Karpas-422 (cell line): ENCODE measurements around the gene VENTX. TPM values are rescaled to one million over a fixed set of nuclear protein-coding genes. Genes with fewer than 3 reads are reported as not detected.

Experiments used
- DNase-seq: peaks from one replicate; pipeline ENCODE4 v3.0.0-alpha.2; 2015
- H2AFZ ChIP-seq: fragments of 200-600 bp; sonication (generic); 2 replicates; pipeline ENCODE4 v1.6.1; 2014; ENCODE audit warnings: antibody characterized with exemption, low read length, mixed read lengths
- H3K27ac ChIP-seq: fragments of 200-600 bp; sonication (generic); 2 replicates; pipeline ENCODE4 v1.5.1; 2014; ENCODE audit warnings: mild to moderate bottlenecking, low read length, moderate library complexity
- H3K27me3 ChIP-seq: fragments of 200-600 bp; sonication (generic); 2 replicates; pipeline ENCODE4 v1.6.1; 2014; ENCODE audit warnings: low read length, mixed read lengths
- H3K36me3 ChIP-seq: fragments of 200-600 bp; sonication (generic); 2 replicates; pipeline ENCODE4 v1.6.1; 2014; ENCODE audit warnings: low read length, mixed read lengths; ENCODE audit not compliant: insufficient read depth
- H3K4me1 ChIP-seq: fragments of 200-600 bp; sonication (generic); 2 replicates; pipeline ENCODE4 v1.6.1; 2014; ENCODE audit warnings: mild to moderate bottlenecking, low read length, mixed read lengths
- H3K4me2 ChIP-seq: fragments of 200-600 bp; sonication (generic); 2 replicates; pipeline ENCODE4 v1.6.1; 2014; ENCODE audit warnings: low read length, low read depth, mild to moderate bottlenecking; ENCODE audit not compliant: poor library complexity, severe bottlenecking
- H3K4me3 ChIP-seq: fragments of 200-600 bp; sonication (generic); 2 replicates; pipeline ENCODE4 v1.5.1; 2014; ENCODE audit warnings: mild to moderate bottlenecking, antibody characterized with exemption, low read length, mixed read lengths
- H3K79me2 ChIP-seq: fragments of 200-600 bp; sonication (generic); 2 replicates; pipeline ENCODE4 v1.6.1; 2014; ENCODE audit warnings: mild to moderate bottlenecking, low read length, mixed read lengths
- H3K9ac ChIP-seq: fragments of 200-600 bp; sonication (generic); 2 replicates; pipeline ENCODE4 v1.6.0; 2014; ENCODE audit warnings: low read length
- H3K9me2 ChIP-seq: fragments of 200-600 bp; sonication (generic), shearing (Covaris generic); replicated peaks from 2 replicates; pipeline ENCODE4 v1.6.0; 2014; ENCODE audit warnings: mild to moderate bottlenecking, low read length, moderate library complexity; ENCODE audit not compliant: insufficient read depth
- H3K9me3 ChIP-seq: fragments of 300-700, 200-600 bp; sonication (generic); 2 replicates; pipeline ENCODE4 v1.6.1; 2014; ENCODE audit warnings: low read length, mixed read lengths
- H4K20me1 ChIP-seq: fragments of 200-600 bp; sonication (generic); 2 replicates; pipeline ENCODE4 v1.6.1; 2014; ENCODE audit warnings: mild to moderate bottlenecking, antibody characterized with exemption, low read length, low read depth; ENCODE audit not compliant: insufficient read depth
- total RNA-seq: library from RNA; depleted of rRNA; stranded (reverse); fragments of >200 nt; shearing (Covaris generic); gene quantifications from 2 replicates; pipeline ENCODE4 v1.2.3, GENCODE V29; 2014; ENCODE audit warnings: low replicate concordance

The VENTX gene
- total RNA-seq, 1 experiment from 2014 or later: not detected

DNA sequence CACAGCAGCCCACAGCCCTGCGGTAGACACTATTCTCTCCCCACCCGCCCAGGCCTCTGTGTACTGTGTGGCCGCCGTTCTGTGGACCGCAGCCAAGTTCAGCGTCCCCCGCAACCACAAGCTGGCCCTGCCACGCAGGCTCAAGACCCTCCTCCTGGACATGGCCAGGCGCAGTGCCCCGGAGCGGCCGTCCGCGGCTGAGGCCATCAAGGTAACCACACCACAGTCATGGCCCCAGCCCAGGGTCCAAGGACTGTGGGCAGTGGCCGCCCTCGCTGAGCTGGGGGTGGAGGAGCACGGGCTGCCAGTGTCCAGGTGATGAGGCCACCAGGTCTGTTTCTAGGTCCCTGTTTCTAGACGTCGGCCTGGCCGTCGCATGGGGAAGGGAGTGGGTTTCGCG lies 42.0 kb upstream of the VENTX start:
- no peak overlapping the region for H2AFZ ChIP-seq
- H3K27me3 ChIP-seq: no peaks in the 10 kb centered on the region
- DNase-seq: no peak
- H3K27ac ChIP-seq: no peak overlapping the region
- H3K9ac ChIP-seq: no peak overlapping the region
- no peaks in the 10 kb centered on the region for H3K36me3 ChIP-seq
- H3K4me2 ChIP-seq: no peak overlapping the region
- H3K9me2 ChIP-seq: no peaks in the 10 kb centered on the region
- H4K20me1 ChIP-seq: no peaks in the 10 kb centered on the region
- no peak overlapping the region for H3K4me3 ChIP-seq
- H3K4me1 ChIP-seq: no peaks in the 10 kb centered on the region
- no peaks in the 10 kb centered on the region for H3K9me3 ChIP-seq
- no peaks in the 10 kb centered on the region for H3K79me2 ChIP-seq

DNA sequence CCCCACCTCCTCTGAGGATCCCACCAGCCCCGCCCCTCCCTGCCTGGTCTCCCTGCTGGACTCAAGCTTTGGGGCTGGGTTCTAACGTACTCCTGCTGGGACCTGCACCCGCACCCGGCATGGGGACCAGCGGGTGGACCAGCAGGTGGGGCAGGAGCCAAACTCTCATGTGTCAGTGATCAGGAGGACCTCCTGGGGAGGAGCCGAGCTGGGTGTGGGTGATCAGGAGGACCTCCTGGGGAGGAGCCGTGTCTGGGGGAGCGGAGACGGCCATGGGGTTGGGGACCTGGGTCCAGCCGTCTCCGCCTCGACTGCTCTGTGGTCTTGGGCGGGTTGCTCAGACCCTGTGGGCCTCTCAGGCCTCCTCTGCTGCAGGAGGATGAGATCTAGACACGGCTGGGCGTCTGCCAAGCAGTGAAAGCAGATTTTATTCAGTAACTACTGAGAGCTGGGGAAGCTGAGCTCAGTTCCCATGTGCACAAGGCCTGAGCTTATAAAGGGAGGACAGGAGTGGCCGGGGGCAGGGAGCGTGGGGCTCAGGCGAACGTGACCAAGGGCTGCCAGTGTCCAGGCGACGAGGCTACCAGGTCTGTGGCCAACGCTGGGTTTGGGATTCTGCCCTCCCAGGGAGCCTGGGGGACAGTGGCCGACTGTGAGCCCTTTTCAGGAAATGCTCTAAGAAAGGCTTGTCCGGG lies 41.3 kb upstream of the VENTX start:
- Histone ChIP-seq H3K27ac (no peak overlapping the region), H3K79me2 (no peaks in the 10 kb centered on the region), H3K4me1 (no peaks in the 10 kb centered on the region), H3K9me2 (no peaks in the 10 kb centered on the region), H2AFZ (no peak overlapping the region), H4K20me1 (no peaks in the 10 kb centered on the region), H3K27me3 (no peaks in the 10 kb centered on the region), H3K36me3 (no peaks in the 10 kb centered on the region), H3K4me3 (no peak overlapping the region), H3K9ac (no peak overlapping the region), H3K9me3 (no peaks in the 10 kb centered on the region), H3K4me2 (no peak overlapping the region)
- no peak for DNase-seq

DNA sequence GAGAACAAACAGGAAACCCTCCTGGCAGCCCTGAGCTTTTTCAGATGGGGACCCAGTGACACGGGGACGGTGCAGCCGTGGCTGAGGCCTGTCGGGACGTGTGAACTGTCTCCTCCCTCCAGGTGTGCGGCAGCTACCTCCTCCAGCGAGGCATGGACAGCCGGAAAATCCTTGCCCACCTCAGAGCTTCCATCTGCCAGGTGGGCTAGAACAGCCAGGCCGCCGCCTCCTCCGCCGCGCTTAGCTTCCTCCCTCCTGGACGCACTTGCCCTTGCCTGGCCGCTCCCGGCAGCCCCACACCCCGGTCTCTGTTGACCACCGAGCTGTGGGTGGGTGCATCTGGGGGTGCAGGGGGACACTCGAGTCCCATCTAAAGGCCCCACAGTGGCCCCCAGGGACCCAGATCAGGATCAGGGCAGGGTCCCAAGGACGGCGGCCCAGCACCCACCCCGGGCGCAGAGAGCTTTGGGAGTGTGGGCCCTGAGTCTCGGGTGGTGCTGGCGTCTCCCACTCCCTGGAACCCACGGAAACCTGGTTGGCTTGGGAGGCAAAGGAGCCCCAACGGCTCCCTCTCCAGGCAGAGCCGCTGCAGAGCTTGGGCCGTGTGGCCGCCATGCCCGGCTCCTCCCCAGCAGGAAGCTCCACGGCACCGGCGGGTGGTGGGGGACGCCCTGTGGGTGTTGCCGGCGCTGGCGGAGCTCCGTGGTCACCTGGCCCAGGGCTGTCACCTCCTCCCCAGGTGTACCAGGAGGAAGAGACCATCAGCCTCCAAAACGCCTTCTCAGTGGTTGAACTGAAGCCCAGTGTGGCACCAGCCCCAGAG lies 40.5 kb upstream of the VENTX start:
- H3K27me3 ChIP-seq: no peaks in the 10 kb centered on the region
- H3K4me1 ChIP-seq: no peaks in the 10 kb centered on the region
- H3K4me3 ChIP-seq: no peak overlapping the region
- H3K9ac ChIP-seq: no peak overlapping the region
- no peak overlapping the region for H3K27ac ChIP-seq
- no peak overlapping the region for H3K4me2 ChIP-seq
- H2AFZ ChIP-seq: no peak overlapping the region
- no peaks in the 10 kb centered on the region for H3K79me2 ChIP-seq
- H3K9me2 ChIP-seq: no peaks in the 10 kb centered on the region
- H4K20me1 ChIP-seq: no peaks in the 10 kb centered on the region
- H3K9me3 ChIP-seq: no peaks in the 10 kb centered on the region
- DNase-seq: no peak
- H3K36me3 ChIP-seq: no peaks in the 10 kb centered on the region

DNA sequence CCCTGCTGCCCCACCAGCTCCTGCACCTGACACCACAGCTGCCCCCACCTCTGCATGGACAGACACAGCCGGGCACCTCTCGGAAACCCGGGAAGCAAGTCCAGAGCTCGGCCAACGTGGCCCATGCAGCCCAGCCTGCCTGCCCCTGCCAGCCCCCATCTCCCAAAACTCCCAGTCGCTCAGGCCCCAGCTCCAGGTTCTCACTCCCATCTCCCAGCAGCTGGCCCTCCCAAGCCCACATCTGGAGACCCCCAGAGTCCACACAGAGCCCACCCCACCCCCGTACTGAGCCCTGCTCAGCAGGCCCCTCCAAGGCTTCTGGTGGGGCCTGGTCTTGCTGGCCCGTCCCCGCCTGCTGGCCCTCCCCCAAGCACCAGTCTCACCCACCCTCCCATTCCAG lies 39.9 kb upstream of the VENTX start:
- Histone ChIP-seq H3K9ac (no peak overlapping the region), H3K4me1 (no peaks in the 10 kb centered on the region), H3K4me3 (no peak overlapping the region), H3K9me3 (no peaks in the 10 kb centered on the region), H3K27ac (no peak overlapping the region), H3K79me2 (no peaks in the 10 kb centered on the region), H3K9me2 (no peaks in the 10 kb centered on the region), H4K20me1 (no peaks in the 10 kb centered on the region), H3K36me3 (no peaks in the 10 kb centered on the region), H3K4me2 (no peak overlapping the region), H2AFZ (no peak overlapping the region), H3K27me3 (no peaks in the 10 kb centered on the region)
- DNase-seq: no peak

DNA sequence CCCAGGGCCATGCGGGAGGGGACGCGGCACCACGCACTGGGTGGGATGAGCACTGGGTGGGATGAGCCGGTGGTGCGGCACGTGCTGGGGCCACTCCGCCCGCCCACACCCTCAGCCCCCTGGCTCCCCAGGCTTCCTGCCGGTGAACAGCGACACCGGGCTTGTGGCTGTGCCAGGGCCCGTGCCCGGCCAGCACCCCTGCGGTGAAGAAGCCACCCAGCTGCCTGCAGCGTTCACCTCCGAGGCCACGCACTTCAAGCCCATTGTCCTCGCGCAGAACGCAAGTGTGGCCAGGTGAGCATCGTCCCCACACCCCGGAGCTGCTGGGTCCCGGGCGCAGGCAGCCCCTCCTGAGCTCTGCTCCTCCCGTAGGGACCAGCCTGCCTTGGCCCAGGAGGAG lies 39.4 kb upstream of the VENTX start:
- Histone ChIP-seq H3K79me2 (no peaks in the 10 kb centered on the region), H3K9ac (no peak overlapping the region)

DNA sequence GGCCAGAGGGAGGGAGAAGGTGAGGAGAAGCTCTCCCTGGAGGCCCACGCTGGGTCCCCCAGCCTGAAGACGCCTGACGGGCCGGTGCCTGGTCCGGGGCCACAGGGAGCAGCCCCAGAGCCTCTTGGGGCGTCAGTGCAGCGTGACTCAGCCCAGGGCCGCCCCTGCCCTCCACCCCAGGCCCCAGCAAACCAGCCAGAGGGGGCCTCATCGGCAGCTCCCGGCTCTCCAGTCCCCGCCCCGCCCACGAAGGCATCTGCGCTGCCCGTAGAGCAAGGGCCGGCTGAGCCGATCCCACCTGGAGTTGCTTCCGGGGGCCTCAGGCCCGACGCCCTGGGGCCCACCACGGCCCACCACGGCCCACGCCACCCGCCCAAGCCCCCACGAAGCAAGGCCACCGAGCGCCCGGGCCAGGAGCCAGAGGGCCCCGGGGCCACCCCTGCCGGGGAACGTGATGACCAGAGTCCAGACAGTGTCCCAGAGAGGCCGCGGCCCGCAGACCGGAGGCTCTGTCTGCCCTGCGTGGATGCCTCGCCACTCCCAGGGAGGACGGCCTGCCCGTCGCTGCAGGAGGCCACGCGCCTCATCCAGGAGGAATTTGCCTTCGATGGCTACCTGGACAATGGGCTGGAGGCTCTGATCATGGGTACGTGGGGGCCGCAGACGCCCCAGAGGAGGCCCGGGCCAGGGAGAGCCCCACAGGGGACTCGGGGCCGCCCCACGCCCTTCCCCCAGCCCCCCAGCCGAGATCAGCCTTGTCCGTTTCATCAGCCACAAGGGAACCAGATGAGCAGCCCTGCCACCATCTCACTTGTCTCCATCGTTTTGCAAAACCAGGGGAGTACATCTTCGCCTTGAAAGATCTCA lies 38.8 kb upstream of the VENTX start:
- H3K9me2 ChIP-seq: no peaks in the 10 kb centered on the region
- H3K9ac ChIP-seq: no peak overlapping the region
- H2AFZ ChIP-seq: no peak overlapping the region
- no peaks in the 10 kb centered on the region for H3K36me3 ChIP-seq
- H3K79me2 ChIP-seq: no peaks in the 10 kb centered on the region
- no peaks in the 10 kb centered on the region for H3K9me3 ChIP-seq
- H3K27me3 ChIP-seq: no peaks in the 10 kb centered on the region
- no peak for DNase-seq
- no peak overlapping the region for H3K27ac ChIP-seq
- H3K4me3 ChIP-seq: no peak overlapping the region
- no peaks in the 10 kb centered on the region for H4K20me1 ChIP-seq
- H3K4me1 ChIP-seq: no peaks in the 10 kb centered on the region
- H3K4me2 ChIP-seq: no peak overlapping the region

More for the DNA sequence above, 39.4 kb upstream of the VENTX start:
- Histone ChIP-seq H3K9me2 (no peaks in the 10 kb centered on the region), H3K9me3 (no peaks in the 10 kb centered on the region), H3K27me3 (no peaks in the 10 kb centered on the region), H3K4me1 (no peaks in the 10 kb centered on the region), H3K27ac (no peak overlapping the region), H2AFZ (no peak overlapping the region), H3K4me2 (no peak overlapping the region), H3K36me3 (no peaks in the 10 kb centered on the region), H3K4me3 (no peak overlapping the region), H4K20me1 (no peaks in the 10 kb centered on the region)
- DNase-seq: no peak

DNA sequence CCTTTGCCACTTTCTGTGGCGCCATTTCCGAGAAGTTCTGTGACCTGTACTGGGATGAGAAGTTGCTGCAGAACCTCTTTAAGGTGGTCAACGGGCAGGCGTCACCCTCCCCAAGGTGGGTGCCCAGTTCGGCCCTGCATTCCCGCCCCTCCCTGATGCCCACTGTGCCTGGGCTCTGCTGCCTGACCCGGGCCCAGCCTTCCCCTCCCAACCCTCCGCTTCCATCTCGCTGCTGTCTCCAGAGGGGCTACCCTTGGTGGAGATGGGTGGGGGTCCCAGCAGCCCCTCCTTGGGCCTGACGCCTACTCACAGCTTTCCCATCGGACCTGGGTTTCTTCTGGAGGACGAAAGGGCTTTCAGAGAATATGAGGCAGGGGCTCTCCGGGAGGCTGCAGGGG lies 38.2 kb upstream of the VENTX start:
- no peak overlapping the region for H3K9ac ChIP-seq
- H3K36me3 ChIP-seq: no peaks in the 10 kb centered on the region
- no peak overlapping the region for H2AFZ ChIP-seq
- no peak overlapping the region for H3K4me3 ChIP-seq
- H3K4me2 ChIP-seq: no peak overlapping the region
- no peak for DNase-seq
- no peak overlapping the region for H3K27ac ChIP-seq
- no peaks in the 10 kb centered on the region for H4K20me1 ChIP-seq
- H3K79me2 ChIP-seq: no peaks in the 10 kb centered on the region
- no peaks in the 10 kb centered on the region for H3K9me3 ChIP-seq
- H3K4me1 ChIP-seq: no peaks in the 10 kb centered on the region
- no peaks in the 10 kb centered on the region for H3K27me3 ChIP-seq
- no peaks in the 10 kb centered on the region for H3K9me2 ChIP-seq
